KG1 (cell line): ENCODE measurements around the gene SAMD5.

ENCODE experiments used
- DNase-seq: peaks from one replicate; lab custom pipeline; 2025; lab: John Stamatoyannopoulos, UW

Gene SAMD5

GRCh38 chr6:147566244-147566898 is 57.9 kb downstream of the SAMD5 start:
- no peak for DNase-seq

GRCh38 chr6:147567141-147567805 is 58.8 kb downstream of the SAMD5 start:
- DNase-seq = no peak

- no peak for DNase-seq
Measured at GRCh38 chr6:147569788-147570187, 61.3 kb downstream of the SAMD5 start.

GRCh38 chr6:147570681-147571080 is 62.2 kb downstream of the SAMD5 start:
- DNase-seq = no peak

DNA sequence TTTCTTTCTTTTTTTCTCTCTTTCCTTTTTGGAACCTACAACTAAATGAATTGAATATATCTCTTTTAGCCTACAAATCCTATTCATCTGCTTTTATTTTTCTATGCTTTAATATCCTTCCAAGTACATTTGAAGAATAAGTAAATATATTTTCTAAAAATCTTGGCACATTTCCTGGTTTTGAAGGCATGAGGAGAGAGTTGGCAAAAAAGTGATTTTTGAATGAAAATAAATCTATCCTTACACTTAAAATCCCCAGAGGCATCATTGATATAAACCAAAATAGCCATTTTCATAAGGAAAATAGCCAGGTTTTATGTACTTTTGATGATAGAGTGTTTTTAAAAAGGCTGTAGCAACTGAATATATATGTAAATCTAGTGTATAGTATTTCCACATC is 69.0 kb downstream of the SAMD5 start:
- no peak for DNase-seq

DNA sequence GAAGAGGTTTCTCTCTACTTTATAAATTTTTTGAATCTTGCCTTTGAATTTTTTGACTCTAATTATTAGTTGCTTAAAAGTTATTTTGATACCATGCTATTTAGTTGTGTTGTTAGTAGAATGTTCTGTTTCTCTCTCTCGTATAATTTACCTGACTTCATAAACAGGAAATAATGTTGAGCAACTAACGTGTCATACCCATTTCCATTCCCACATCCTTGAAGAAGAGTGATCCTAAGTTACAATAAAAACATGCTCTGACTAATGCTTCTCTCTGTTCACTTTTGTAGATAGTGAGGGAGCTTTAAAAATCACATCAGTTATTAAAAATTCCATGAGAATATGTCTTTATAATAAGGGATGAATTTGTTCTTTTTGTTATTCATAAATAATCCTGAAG is 69.7 kb downstream of the SAMD5 start:
- DNase-seq = no peak

DNA sequence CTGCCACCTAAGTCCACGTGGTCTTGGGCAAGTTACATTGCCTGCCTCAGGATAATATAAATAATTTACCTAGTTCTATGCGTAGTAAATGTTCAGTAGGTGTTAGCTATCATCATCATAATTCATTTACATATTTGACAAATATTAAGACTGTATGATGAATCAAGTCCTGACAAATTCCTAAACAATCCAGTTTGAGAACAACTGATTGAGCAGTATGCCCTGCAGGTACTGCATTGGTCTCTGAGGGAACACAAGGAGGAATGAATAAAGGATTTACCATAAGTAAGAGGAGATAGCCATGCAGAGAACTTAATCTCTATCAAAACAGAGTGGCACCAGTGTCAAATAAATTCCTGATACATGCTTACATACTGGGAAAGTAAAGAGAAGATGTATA is 70.4 kb downstream of the SAMD5 start:
- DNase-seq = no peak

- DNase-seq = no peak
Measured at GRCh38 chr6:147579667-147580066, 71.2 kb downstream of the SAMD5 start.

DNA sequence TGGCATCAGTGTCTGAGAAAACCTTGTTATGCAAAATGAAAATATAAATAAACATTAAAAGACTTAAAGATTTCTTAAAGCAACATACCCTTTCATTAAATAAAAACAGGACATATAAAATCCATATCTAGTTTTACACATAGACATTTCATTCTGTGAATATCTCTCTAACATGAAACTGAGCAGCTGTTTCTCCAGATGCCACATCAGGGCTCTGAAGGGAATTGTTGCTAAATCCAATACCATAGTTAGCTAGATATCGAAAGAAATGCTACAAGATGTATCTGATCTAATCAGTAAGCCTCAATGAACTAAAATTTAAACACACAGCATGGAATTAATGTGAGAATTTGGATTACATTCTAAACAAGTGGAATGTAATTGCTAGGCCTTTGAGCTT is 74.5 kb downstream of the SAMD5 start:
- DNase-seq = no peak

GRCh38 chr6:147585256-147585655 is 76.8 kb downstream of the SAMD5 start:
- no peak for DNase-seq

DNA sequence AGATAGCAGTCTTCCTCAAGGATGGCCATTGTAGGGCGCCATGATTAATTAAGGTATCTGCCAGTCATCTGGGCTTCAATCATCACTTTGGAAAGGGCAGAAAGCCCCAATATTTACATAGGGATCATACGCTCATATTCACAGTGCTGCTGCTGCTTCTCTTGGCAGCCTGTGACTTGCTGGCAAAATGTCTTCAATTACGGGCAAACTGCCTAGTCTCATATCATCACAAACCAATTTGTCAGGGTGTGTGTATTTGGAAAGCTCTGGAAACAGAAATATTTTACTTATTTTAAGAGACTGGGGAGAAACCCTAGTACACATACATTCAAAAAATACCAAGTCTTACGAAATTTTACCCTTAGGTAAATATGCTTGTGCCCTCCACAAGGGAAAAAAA is 77.6 kb downstream of the SAMD5 start:
- DNase-seq = no peak

- DNase-seq = no peak
Measured at GRCh38 chr6:147587907-147588306, 79.4 kb downstream of the SAMD5 start.

DNA sequence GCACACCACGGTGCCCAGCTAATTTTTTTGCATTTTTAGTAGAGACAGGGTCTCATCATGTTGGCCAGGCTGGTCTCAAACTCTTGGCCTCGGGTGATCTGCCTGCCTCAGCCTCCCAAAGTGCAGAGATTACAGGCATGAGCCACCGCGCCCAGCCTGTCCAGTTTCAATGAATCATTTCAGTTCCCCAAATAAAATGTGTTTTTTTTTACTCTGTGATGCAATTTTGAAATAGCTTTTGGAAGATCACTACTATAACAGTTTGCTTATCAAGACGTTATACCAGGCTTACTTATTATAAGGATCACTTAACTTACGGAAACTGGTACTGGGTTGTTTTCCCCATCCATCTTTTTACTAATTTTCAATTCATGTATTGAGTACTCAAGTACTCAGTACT is 80.0 kb downstream of the SAMD5 start:
- no peak for DNase-seq

DNA sequence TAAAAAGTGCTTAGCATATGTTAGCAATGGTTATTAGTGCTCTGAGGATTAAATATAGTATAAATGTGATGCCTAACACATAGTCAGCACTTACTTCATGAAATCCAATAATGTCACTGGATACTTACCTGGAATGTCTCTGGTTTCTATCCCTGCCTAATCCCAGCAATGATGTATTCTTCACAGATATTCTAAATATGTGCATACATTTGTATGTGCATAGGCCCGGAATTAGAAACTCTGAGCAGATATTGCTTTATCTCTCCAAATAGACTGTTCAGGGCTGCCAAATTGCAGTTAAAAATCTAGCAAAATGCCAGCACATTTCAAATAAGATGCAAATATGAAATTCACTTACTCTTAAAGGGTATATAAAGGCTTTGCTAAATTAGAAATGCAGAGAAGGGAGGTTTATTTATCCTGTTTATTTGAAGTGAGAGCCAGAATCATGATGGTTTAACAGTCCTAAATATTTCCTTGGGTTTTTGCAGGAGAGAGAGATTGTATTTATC is 81.3 kb downstream of the SAMD5 start:
- DNase-seq = no peak

- DNase-seq = no peak
Measured at GRCh38 chr6:147595961-147596360, 87.5 kb downstream of the SAMD5 start.

DNA sequence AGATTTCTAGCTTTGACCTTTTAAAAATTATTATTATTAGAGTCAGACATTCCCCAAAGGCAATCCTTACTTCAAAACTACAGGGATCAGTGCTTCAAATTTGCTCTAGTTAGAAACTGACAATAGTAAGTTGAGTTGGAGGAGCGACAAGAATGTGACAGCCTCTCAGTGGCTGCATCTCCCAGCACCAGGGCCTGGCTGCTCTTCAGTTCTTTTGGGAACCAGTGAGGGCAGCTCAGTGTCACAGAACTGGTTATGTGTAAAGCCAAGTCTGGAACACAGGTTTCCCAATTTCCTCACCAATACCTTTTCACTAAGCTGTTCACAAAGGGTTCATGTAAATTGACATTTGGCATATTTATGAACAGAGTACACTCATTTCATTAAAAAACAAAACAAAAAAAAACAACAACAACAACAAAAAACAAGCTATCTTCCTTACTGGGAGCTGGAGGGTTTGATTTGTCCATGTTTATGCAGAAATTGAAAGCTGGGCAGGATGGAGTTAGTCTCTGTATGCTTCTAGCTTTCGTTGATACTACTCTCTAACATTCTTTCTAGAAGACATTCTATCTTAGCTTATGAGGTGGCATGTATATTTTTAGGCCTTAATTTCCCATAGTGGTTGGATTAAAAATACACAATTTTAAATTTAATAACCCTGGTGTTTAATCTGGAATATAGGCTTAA is 95.0 kb downstream of the SAMD5 start:
- no peak for DNase-seq

GRCh38 chr6:147604373-147604772 is 95.9 kb downstream of the SAMD5 start:
- DNase-seq = no peak

DNA sequence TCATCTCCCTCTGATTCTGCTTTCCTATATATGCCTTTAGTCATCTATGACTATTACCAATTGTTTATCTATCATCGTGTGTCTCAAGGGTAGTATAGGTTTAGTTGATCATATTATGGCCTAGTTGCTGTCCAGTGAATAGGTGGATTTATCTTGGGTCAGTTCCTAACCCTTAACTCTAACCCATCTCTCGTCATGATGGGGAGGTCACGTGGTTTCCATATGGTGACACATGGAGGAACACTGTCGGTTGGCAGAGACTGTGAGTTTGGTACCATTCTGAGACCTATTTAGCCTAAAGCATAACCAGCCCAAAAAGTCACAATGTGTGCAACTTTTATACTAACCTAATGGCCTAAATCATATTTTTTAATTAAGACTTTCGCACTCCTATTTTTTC is 103.5 kb downstream of the SAMD5 start:
- DNase-seq = no peak

DNA sequence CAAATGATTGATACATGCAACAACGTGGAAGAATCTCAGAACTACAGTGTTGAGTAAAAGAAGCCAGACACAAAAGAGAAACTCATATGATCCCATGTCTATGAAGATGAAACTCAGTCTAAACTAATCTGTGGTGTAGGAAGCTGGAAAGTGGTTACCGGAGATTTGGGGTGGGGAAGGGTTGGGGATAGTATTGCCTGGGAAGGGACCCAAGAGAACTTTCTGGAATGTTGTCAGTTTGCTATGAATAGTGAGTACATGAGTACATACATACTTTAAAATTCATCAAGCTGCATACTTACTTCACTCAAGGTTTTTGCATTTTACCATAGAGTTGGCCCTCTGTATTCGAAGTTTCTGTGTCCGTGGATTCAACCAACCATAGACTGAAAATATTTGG is 106.0 kb downstream of the SAMD5 start:
- no peak for DNase-seq

GRCh38 chr6:147615659-147616456 is 107.4 kb downstream of the SAMD5 start:
- no peak for DNase-seq

- DNase-seq = no peak
Measured at GRCh38 chr6:147617366-147617765, 108.9 kb downstream of the SAMD5 start.

DNA sequence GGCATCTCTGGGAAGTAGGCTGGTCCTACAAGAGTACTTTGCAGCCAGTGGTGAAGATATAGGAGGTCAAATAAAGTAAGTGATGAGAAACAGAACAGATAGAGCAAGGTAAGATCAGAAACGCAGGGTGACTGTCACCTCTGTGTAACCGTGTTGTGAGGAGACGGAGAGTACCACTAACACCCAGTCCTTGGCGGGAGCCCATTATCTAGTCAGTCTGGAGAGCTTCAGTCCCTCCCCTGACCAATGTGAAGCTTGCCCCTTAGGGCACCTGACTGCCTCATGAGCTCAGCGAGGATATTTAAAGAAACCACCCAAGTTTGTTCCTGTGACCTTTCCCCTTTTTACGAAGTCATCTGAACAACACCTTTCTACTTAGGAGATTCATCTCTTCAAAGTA is 110.0 kb downstream of the SAMD5 start:
- no peak for DNase-seq
